Measurements from ENCODE around the gene GRID1. TPM values are rescaled to one million over a fixed set of nuclear protein-coding genes. Genes with fewer than 3 reads are reported as not detected.

Gene GRID1
- total RNA-seq, 3 donors from 2014 or later = 2.3 to 8.5 (median 5.9) TPM

DNA sequence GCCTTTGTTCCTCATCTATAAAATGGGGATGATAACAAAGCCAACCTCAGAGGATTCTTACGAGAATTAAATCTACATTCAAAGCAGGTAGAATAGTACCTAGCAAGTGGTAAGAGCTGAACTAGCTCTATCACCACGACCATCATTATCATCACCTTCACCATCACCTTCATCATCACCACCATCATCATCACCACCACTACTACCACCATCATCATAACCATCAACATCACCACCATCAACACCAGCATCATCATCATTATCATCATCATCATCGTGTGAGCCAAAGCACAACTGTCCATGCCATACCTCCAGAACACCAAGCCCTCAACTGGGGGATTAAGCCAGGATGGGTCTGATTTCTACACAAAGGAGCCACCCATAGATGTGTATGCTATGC, 206.8 kb downstream of the GRID1 start:
- no peaks in the 10 kb centered on the region for H3K36me3 ChIP-seq
- DNase-seq (ENCODE audit: low spot score in 2 of 2) = no peak
- no peaks in the 10 kb centered on the region for H3K9me3 ChIP-seq
- no peaks in the 10 kb centered on the region for H3K4me1 ChIP-seq
- H3K27ac ChIP-seq = no peak overlapping the region
- H3K4me3 ChIP-seq = no peak overlapping the region
- intact Hi-C loops (cut with DNase I; ENCODE audit: low total_unique reads) = loop anchor here (2.0 to 5.0 kb wide), 2 partner anchors 69 to 213 kb away; no protein-coding TSS in a partner anchor
- TF ChIP-seq, protein P1, sequence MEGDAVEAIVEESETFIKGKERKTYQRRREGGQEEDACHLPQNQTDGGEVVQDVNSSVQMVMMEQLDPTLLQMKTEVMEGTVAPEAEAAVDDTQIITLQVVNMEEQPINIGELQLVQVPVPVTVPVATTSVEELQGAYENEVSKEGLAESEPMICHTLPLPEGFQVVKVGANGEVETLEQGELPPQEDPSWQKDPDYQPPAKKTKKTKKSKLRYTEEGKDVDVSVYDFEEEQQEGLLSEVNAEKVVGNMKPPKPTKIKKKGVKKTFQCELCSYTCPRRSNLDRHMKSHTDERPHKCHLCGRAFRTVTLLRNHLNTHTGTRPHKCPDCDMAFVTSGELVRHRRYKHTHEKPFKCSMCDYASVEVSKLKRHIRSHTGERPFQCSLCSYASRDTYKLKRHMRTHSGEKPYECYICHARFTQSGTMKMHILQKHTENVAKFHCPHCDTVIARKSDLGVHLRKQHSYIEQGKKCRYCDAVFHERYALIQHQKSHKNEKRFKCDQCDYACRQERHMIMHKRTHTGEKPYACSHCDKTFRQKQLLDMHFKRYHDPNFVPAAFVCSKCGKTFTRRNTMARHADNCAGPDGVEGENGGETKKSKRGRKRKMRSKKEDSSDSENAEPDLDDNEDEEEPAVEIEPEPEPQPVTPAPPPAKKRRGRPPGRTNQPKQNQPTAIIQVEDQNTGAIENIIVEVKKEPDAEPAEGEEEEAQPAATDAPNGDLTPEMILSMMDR (IDR thresholded peaks at IDR 0.05) = no peak
- TF ChIP-seq POLR2AphosphoS5 (IDR thresholded peaks at IDR 0.05) (no peak), POLR2A (IDR thresholded peaks at IDR 0.05) (no peak)
- H3K27me3 ChIP-seq = no peaks in the 10 kb centered on the region

- TF ChIP-seq POLR2A (IDR thresholded peaks at IDR 0.05) (no peak), POLR2AphosphoS5 (IDR thresholded peaks at IDR 0.05) (no peak)
- TF ChIP-seq, protein P1 (IDR thresholded peaks at IDR 0.05) = no peak
- Histone ChIP-seq H3K27me3 (no peaks in the 10 kb centered on the region), H3K4me1 (no peaks in the 10 kb centered on the region), H3K36me3 (no peaks in the 10 kb centered on the region), H3K9me3 (no peaks in the 10 kb centered on the region), H3K27ac (no peak overlapping the region), H3K4me3 (no peak overlapping the region)
- no peak for DNase-seq (ENCODE audit: low spot score in 2 of 2)
- intact Hi-C loops (cut with DNase I; ENCODE audit: low total_unique reads) = loop anchor here (5.0 kb wide), 1 partner anchor 217 kb away; no protein-coding TSS in a partner anchor
Observed at GRCh38 chr10:86155054-86155921, 211.3 kb downstream of the GRID1 start.

- Histone ChIP-seq H3K36me3 (no peaks in the 10 kb centered on the region), H3K4me1 (no peaks in the 10 kb centered on the region), H3K9me3 (no peaks in the 10 kb centered on the region), H3K27ac (no peak overlapping the region), H3K27me3 (no peaks in the 10 kb centered on the region), H3K4me3 (no peak overlapping the region)
- TF ChIP-seq POLR2AphosphoS5 (IDR thresholded peaks at IDR 0.05) = no peak
- TF ChIP-seq POLR2A (IDR thresholded peaks at IDR 0.05) = no peak
- TF ChIP-seq, protein P1 (IDR thresholded peaks at IDR 0.05) = no peak
- intact Hi-C loops (cut with DNase I; ENCODE audit: low total_unique reads) = no loop called here
- DNase-seq (ENCODE audit: low spot score in 2 of 2) = no peak
Observed at GRCh38 chr10:86153751-86154150, 212.8 kb downstream of the GRID1 start.

DNA sequence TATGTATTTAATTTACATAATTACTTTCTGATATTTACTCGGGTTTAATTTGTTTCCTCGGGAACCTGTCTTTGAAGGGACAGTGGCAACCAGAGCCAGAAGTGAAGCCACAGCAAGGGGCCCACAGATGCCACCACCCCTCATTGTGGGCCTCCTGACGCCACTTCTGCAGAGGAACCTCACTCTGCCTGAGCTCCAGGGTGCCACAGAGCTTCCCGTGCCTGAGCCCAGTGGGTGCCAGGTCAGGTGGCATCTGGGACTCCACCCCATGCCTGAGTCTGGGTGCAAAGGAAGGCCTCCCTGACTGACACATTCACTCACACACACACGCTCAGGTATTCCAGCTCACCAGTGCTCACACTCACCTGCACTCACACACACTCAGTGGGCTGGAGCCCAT, 213.7 kb downstream of the GRID1 start:
- intact Hi-C loops (cut with DNase I; ENCODE audit: low total_unique reads) = no loop called here
- no peak for DNase-seq (ENCODE audit: low spot score in 2 of 2)
- TF ChIP-seq, protein P1 (IDR thresholded peaks at IDR 0.05) = no peak
- no peak for TF ChIP-seq POLR2A (IDR thresholded peaks at IDR 0.05)
- TF ChIP-seq POLR2AphosphoS5 (IDR thresholded peaks at IDR 0.05) = no peak
- Histone ChIP-seq H3K27ac (no peak overlapping the region), H3K27me3 (no peaks in the 10 kb centered on the region), H3K4me3 (no peak overlapping the region), H3K4me1 (no peaks in the 10 kb centered on the region), H3K9me3 (no peaks in the 10 kb centered on the region), H3K36me3 (no peaks in the 10 kb centered on the region)

- no peak for DNase-seq (ENCODE audit: low spot score in 2 of 2)
- intact Hi-C loops (cut with DNase I; ENCODE audit: low total_unique reads) = no loop called here
- H3K9me3 ChIP-seq = no peaks in the 10 kb centered on the region
- H3K36me3 ChIP-seq = no peaks in the 10 kb centered on the region
- H3K27ac ChIP-seq = no peak overlapping the region
- TF ChIP-seq POLR2A (IDR thresholded peaks at IDR 0.05) = no peak
- TF ChIP-seq, protein P1 (IDR thresholded peaks at IDR 0.05) = no peak
- TF ChIP-seq POLR2AphosphoS5 (IDR thresholded peaks at IDR 0.05) = no peak
- no peaks in the 10 kb centered on the region for H3K4me1 ChIP-seq
- no peak overlapping the region for H3K4me3 ChIP-seq
- no peaks in the 10 kb centered on the region for H3K27me3 ChIP-seq
Observed at GRCh38 chr10:86152354-86152753, 214.2 kb downstream of the GRID1 start.

All from breast epithelium (tissue), 4 donors.